PFSK-1 (cell line): ENCODE data around the gene PRKAR1B.

Experiments used
- POLR2AphosphoS5 ChIP-seq: IDR thresholded peaks from 2 replicates; pipeline ENCODE4 v1.6.1; 2012; ENCODE audit warnings: low read depth, mild to moderate bottlenecking, control low read depth, low read length, moderate library complexity
- REST ChIP-seq, 2 experiments: IDR thresholded peaks; 2 replicates each; pipeline versions ENCODE4 v1.6.1 to v1.8.0; 2011 to 2012; ENCODE audit warnings: low read depth in 2 of 2, low read length in 2 of 2, control low read depth in 1 of 2, inconsistent platforms in 1 of 2, mild to moderate bottlenecking in 1 of 2, moderate library complexity in 1 of 2; ENCODE audit not compliant: insufficient read depth in 1 of 2
- SIN3A ChIP-seq: IDR thresholded peaks from 2 replicates; pipeline ENCODE4 v1.6.1; 2012; ENCODE audit warnings: mild to moderate bottlenecking, low read length, moderate library complexity, borderline replicate concordance; ENCODE audit not compliant: insufficient read depth
- TAF1 ChIP-seq: IDR thresholded peaks from 2 replicates; pipeline ENCODE4 v1.6.1; 2012; ENCODE audit warnings: low read length, control low read depth, borderline replicate concordance; ENCODE audit not compliant: insufficient read depth

GRCh38 chr7:746155-747061 lies 19.3 kb upstream of the PRKAR1B start:
- TF ChIP-seq TAF1 (no peak), POLR2AphosphoS5 (no peak), SIN3A (no peak), REST (IDR thresholded peaks at IDR 0.05; ENCODE audit: insufficient read depth in 1 of 2, low read depth in 2 of 2, low read length in 2 of 2) (no peak)
